GM21737 (cell line): ENCODE data around the gene UGT1A10.

ENCODE experiments used
- ATAC-seq: cut with Tn5 transposase; IDR thresholded peaks from one replicate; pipeline ENCODE4 v1.9.1; 2021; ENCODE audit warnings: mild to moderate bottlenecking, moderate library complexity; ENCODE audit not compliant: unreplicated experiment

The UGT1A10 gene

GRCh38 chr2:233768076-233768475 is 131.8 kb downstream of the UGT1A10 start:
- ATAC-seq, result no peak

GRCh38 chr2:233769260-233769659 is 133.0 kb downstream of the UGT1A10 start:
- no peak for ATAC-seq

DNA sequence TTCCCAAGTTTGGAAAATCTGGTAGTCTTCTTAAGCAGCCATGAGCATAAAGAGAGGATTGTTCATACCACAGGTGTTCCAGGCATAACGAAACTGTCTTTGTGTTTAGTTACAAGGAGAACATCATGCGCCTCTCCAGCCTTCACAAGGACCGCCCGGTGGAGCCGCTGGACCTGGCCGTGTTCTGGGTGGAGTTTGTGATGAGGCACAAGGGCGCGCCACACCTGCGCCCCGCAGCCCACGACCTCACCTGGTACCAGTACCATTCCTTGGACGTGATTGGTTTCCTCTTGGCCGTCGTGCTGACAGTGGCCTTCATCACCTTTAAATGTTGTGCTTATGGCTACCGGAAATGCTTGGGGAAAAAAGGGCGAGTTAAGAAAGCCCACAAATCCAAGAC is 135.9 kb downstream of the UGT1A10 start:
- ATAC-seq, result no peak

- ATAC-seq, result no peak
Measured at GRCh38 chr2:233772583-233772982, 136.3 kb downstream of the UGT1A10 start.

- ATAC-seq, result no peak
Measured at GRCh38 chr2:233773854-233774253, 137.6 kb downstream of the UGT1A10 start.

DNA sequence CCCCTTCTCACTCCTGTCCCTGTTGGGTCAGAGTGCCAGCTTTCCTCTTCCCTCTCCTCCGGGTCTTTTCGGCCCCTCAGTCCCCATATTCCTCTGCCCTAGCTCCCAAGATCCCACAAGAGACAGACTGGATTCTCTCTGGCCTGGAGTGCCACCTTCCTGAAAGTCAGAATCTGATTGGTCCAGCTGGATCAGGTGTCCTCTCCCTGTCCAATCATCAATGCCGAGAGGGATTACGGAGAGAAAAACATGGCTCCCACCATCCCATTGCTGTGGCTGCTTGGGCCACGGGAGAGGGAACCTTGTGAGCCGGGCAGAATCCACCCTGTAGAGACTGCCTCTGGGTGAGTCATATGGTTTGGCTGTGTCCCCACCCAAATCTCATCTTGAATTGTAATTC is 139.2 kb downstream of the UGT1A10 start:
- ATAC-seq, result no peak

DNA sequence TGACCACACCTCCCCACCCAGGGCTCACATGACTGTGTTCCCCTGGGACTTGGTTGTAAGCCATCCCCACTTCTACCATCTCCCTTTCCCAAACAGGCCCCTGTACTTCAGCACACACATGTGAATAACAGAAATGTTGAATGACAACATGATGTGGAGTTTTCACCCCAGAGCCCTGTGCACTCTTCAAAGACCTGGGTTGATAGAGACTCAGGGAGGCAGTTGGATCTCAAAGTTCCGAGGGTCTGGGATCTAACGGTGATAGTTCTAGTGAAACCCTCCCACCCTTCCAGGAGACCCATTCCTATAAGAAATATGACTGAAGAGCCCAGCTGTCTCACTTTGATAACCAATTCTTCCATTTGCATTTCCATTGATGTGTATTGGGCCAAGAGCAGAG is 141.8 kb downstream of the UGT1A10 start, which contains the start of gene MROH2A:
TSS of gene MROH2A (plus strand) at position 301 of the 400 bp plus-strand sequence. CDS start 1,029 bp downstream, outside the sequence.
- no peak for ATAC-seq

GRCh38 chr2:233779722-233780121 is 143.5 kb downstream of the UGT1A10 start:
- no peak for ATAC-seq

DNA sequence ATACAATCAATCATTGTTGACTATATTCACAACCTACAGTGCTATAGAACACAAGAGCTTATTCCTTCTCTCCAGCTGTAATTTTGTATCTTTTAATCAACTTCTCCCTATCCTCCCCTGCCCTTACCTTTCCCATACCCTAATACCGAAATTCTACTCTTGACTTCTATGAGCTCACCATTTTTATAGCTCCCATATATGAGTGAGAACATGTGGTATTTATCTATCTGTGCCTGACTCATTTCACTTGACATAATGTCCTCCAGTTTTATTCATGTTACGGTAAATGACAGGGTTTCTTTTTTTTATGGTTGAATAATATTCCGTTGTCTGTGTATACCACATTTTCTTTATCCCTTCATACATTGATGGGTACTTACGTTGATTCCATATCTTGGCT is 144.5 kb downstream of the UGT1A10 start:
- no peak for ATAC-seq

DNA sequence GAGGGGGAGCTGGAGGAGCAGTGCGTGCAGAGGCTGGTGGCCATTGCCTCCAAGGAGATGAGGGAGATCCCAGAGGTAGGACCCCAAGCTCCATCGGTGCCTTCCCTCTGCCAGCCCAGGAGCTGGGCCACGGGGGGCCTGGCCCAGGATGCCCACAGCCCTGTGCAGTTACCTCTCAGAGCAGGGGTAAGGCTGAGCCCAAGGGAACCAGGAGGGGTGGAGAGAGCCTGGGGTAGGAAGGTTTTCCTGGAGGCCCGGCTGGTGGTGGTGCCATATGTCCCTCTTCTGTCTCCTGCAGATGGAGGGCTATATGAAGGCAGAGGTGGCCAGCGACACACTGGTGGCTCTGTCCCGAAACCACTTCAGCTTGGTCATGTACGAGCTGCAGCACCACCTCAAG is 153.3 kb downstream of the UGT1A10 start:
- ATAC-seq, result no peak

GRCh38 chr2:233791151-233791882 is 155.1 kb downstream of the UGT1A10 start:
- no peak for ATAC-seq

- ATAC-seq, result no peak
Measured at GRCh38 chr2:233791883-233792329, 155.7 kb downstream of the UGT1A10 start.

- ATAC-seq, result no peak
Measured at GRCh38 chr2:233792720-233793119, 156.5 kb downstream of the UGT1A10 start.

- ATAC-seq, result no peak
Measured at GRCh38 chr2:233793465-233794127, 157.3 kb downstream of the UGT1A10 start.

DNA sequence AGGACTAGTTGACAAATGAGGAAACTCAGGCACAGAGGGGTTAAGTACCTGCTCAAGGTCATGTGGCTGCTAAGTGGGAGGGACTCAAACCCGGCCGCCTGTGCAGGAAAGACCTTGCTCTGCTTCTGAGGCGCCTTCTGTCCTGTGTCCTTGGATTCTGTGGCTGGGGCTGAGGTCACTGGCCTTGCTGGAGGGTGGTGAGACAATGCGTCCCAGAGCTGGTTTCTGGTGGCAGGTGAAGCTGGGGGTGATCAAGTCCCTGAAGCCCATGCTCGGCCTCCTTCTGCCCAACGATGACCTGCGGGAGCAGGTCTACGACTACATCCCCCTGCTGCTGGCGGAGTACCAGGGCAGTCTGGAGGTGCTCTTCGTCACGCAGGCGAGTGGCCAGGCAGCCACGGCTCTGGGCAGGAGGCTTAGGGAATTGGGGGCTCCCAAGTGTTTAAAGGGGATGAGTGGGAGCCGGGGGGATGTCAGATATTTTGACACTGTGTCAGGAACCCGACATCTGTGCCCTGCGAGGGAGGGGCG is 157.9 kb downstream of the UGT1A10 start:
- no peak for ATAC-seq

DNA sequence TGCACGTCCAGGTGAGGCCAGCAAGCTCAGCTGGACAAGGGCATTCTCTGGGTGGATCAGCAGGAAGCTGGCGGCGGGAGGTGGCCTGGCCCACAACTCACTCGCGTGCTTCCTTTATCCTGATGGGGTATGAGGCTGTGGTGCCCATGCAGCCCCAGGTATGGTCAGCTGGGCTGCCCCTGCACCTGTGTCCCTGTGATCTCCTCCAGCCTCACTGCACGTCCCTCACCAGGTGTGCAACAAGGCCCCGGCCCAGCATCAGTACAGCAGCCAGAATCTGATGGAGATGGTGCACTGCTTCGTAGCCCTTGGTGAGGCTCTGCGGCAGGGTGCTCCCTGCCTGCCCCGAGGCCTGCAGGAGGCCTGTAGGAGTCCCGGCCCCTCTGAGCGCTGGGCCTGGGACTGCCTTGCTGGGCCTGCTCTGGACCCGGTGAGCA is 159.5 kb downstream of the UGT1A10 start:
- no peak for ATAC-seq

- ATAC-seq, result no peak
Measured at GRCh38 chr2:233796254-233796653, 160.0 kb downstream of the UGT1A10 start.

GRCh38 chr2:233798335-233799086 is 162.3 kb downstream of the UGT1A10 start:
- no peak for ATAC-seq

GRCh38 chr2:233799087-233799665 is 162.9 kb downstream of the UGT1A10 start:
- ATAC-seq, result no peak

DNA sequence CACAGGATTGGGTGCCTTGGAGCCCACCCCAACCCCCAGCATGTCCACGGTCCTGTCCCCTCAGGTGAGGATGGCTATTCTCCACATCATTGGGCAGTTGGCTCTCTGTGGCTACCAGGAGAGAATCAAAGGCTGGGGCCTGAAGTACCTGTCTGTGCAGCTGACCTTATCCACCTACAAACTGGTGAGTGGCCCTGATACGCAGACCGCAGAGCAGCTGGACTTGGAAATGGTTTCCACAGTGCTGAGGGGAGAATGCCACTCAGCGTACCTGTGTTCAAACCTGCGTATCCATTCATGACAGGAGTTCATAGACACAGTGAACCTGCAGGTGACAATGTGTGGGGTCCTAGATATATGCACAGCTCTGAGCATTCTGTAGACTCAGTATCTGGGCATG is 163.5 kb downstream of the UGT1A10 start:
- no peak for ATAC-seq

DNA sequence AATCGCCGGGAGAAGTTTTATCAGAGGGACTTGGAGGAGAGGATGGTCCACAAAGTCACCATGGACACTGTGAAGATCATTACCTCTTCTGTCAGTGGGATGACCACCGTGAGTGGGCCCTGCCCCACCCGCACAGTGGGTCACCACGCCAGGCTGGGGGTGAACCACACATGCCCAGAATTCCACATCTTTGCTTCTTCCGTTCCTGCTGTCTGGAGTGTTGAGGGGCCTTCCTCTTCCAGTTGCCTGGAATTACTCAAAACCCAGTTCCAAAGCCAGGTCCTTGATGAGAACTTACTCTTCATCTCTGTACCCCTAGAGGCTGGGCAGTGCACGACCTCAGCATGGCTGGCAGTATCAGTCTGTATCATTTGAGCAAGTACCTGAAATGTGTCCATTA is 164.0 kb downstream of the UGT1A10 start:
- ATAC-seq, result no peak
